Measurements from ENCODE around the gene CLPX. TPM values are rescaled to one million over a fixed set of nuclear protein-coding genes. Genes with fewer than 3 reads are reported as not detected.
A peak's percentile ranks its signal among the peaks of the same experiment; 100 is the strongest.

CLPX gene
- total RNA-seq, 2 experiments from 2014 or later, result 76.7 to 77.4 TPM

DNA sequence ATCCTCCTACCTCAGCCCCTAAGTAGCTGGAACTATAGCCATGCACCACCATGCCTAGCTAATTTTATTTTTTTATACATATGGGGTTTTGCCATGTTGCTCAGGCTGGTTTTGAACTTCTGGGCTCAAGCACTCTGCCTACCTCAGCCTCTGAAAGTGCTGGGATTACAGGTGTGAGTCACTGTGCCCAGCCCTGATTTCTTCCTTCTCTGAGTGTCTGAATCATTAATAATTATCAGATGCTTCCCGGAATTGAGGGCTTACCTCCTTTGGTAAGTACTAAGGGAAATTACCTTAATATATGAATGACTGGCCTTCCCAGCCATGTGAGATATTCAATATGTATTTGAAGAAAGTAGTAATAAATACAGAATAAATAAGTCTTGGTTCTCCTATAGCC, 7.2 kb downstream of the CLPX start:
- Mint-ChIP-seq H3K4me3 (no peak overlapping the region), H3K9me3 (no peaks in the 10 kb centered on the region), H3K4me1 (ENCODE audit: low read depth) (peaks cover 24% of the 10 kb centered on the region), H3K27me3 (no peaks in the 10 kb centered on the region), H3K36me3 (ENCODE audit: low read depth) (peaks cover 31% of the 10 kb centered on the region), H3K27ac (no peak overlapping the region)
- CTCF ChIA-PET, result interaction anchor here (1.8 kb wide), 1 partner anchor 93 kb away, joined by 5 read pairs; no protein-coding TSS in a partner anchor
- ATAC-seq, result no peak
- POLR2A ChIA-PET, result interaction anchor here (0.6 to 1.4 kb wide), 2 partner anchors 14 to 127 kb away, joined by 3 to 8 read pairs; partner anchors contain the start of gene RNU5B-1
- TF ChIP-seq, protein P1, sequence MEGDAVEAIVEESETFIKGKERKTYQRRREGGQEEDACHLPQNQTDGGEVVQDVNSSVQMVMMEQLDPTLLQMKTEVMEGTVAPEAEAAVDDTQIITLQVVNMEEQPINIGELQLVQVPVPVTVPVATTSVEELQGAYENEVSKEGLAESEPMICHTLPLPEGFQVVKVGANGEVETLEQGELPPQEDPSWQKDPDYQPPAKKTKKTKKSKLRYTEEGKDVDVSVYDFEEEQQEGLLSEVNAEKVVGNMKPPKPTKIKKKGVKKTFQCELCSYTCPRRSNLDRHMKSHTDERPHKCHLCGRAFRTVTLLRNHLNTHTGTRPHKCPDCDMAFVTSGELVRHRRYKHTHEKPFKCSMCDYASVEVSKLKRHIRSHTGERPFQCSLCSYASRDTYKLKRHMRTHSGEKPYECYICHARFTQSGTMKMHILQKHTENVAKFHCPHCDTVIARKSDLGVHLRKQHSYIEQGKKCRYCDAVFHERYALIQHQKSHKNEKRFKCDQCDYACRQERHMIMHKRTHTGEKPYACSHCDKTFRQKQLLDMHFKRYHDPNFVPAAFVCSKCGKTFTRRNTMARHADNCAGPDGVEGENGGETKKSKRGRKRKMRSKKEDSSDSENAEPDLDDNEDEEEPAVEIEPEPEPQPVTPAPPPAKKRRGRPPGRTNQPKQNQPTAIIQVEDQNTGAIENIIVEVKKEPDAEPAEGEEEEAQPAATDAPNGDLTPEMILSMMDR (IDR thresholded peaks at IDR 0.05), result no peak
- no peak for DNase-seq
- intact Hi-C loops (cut with micrococcal nuclease), result no loop called here

- TF ChIP-seq, protein P1 (IDR thresholded peaks at IDR 0.05), result no peak
- H3K4me3 Mint-ChIP-seq, result no peak overlapping the region
- CTCF ChIA-PET, result no interaction called here
- peak overlapping the region; percentile 6 for H3K27ac Mint-ChIP-seq
- peaks cover 15% of the 10 kb centered on the region for H3K4me1 Mint-ChIP-seq (ENCODE audit: low read depth)
- DNase-seq, result no peak
- ATAC-seq, result no peak
- no peaks in the 10 kb centered on the region for H3K9me3 Mint-ChIP-seq
- POLR2A ChIA-PET, result no interaction called here
- H3K27me3 Mint-ChIP-seq, result no peaks in the 10 kb centered on the region
- intact Hi-C loops (cut with micrococcal nuclease), result no loop called here
- H3K36me3 Mint-ChIP-seq (ENCODE audit: low read depth), result peaks cover 34% of the 10 kb centered on the region
These were observed 9.1 kb downstream of the CLPX start for GRCh38 chr15:65176056-65176455.

DNA sequence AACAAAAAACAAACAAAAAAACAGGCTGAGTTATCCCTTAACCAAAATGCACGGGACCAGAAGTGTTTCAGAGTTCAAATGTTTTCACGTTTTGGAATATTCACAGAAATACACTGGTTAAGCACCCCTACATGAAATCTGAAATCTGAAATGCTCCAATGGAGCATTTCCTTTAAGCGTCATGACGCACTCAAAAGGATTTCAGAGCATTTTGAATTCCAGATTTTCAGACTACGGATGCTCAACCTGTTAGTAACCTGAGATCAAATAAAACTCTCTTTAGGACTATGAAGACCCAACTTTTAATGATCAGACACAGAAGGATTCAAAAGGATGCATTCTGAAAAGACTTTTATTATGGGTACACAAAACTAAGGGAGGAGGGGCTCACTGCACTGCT, 9.6 kb downstream of the CLPX start:
- Mint-ChIP-seq H3K36me3 (ENCODE audit: low read depth) (peaks cover 34% of the 10 kb centered on the region), H3K9me3 (no peaks in the 10 kb centered on the region), H3K27ac (no peak overlapping the region), H3K4me3 (no peak overlapping the region), H3K27me3 (no peaks in the 10 kb centered on the region), H3K4me1 (ENCODE audit: low read depth) (peaks cover 14% of the 10 kb centered on the region)
- ChIA-PET POLR2A (no interaction called here), CTCF (no interaction called here)
- ATAC-seq, result no peak
- no peak for DNase-seq
- intact Hi-C loops (cut with micrococcal nuclease), result no loop called here
- TF ChIP-seq, protein P1 (IDR thresholded peaks at IDR 0.05), result no peak

GRCh38 chr15:65174509-65174908, 10.6 kb downstream of the CLPX start:
- no peak for ATAC-seq
- peaks cover 7% of the 10 kb centered on the region for H3K4me1 Mint-ChIP-seq (ENCODE audit: low read depth)
- DNase-seq, result no peak
- H3K36me3 Mint-ChIP-seq (ENCODE audit: low read depth), result peaks cover 32% of the 10 kb centered on the region
- no peaks in the 10 kb centered on the region for H3K9me3 Mint-ChIP-seq
- no peak overlapping the region for H3K4me3 Mint-ChIP-seq
- ChIA-PET POLR2A (interaction anchor here (0.7 to 1.2 kb wide), 3 partner anchors 11 to 130 kb away, joined by 3 to 7 read pairs (median 3); partner anchors contain the start of genes CLPX and RNU5B-1), CTCF (no interaction called here)
- TF ChIP-seq, protein P1 (IDR thresholded peaks at IDR 0.05), result no peak
- H3K27me3 Mint-ChIP-seq, result no peaks in the 10 kb centered on the region
- H3K27ac Mint-ChIP-seq, result no peak overlapping the region
- intact Hi-C loops (cut with micrococcal nuclease), result no loop called here

DNA sequence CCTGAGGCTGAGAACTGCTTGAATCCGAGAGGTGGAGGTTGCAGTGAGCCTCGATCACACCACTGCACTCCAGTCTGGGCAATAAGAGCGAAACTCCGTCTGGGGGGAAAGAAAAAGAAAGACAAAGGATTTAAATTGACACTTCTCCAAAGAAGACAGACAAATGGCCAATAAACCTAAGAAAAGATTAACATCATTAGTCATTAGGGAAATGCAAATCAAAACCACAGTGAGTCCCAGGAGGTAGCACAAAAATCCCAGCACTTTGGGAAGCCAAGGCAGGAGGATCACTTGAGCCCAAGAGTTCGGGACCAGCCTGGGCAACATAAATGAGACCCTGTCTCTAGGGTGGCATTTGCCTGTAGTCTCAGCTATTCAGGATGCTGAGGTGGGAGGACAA, 12.6 kb downstream of the CLPX start:
- DNase-seq (no peak), ATAC-seq (no peak)
- peaks cover 4% of the 10 kb centered on the region for H3K4me1 Mint-ChIP-seq (ENCODE audit: low read depth)
- TF ChIP-seq, protein P1 (IDR thresholded peaks at IDR 0.05), result no peak
- H3K36me3 Mint-ChIP-seq (ENCODE audit: low read depth), result peaks cover 30% of the 10 kb centered on the region
- no peak overlapping the region for H3K4me3 Mint-ChIP-seq
- POLR2A ChIA-PET, result no interaction called here
- intact Hi-C loops (cut with micrococcal nuclease), result no loop called here
- no peaks in the 10 kb centered on the region for H3K9me3 Mint-ChIP-seq
- CTCF ChIA-PET, result interaction anchor here (0.7 kb wide), 1 partner anchor 131 kb away, joined by 5 read pairs; no protein-coding TSS in a partner anchor
- H3K27ac Mint-ChIP-seq, result no peak overlapping the region
- no peaks in the 10 kb centered on the region for H3K27me3 Mint-ChIP-seq

All from activated CD8-positive, alpha-beta T cell treated with anti-CD3 and anti-CD28 coated beads for 36 hours (primary cell).